Progenitor cell of endocrine pancreas (in vitro differentiated cells): ENCODE measurements around the gene BMS1. TPM values are rescaled to one million over a fixed set of nuclear protein-coding genes. Genes with fewer than 3 reads are reported as not detected.

Experiments used
- DNase-seq: peaks from one replicate; pipeline ENCODE4 v3.0.0; 2021; ENCODE audit warnings: low spot score; ENCODE audit not compliant: unreplicated experiment
- H3K27ac Mint-ChIP-seq: 2 replicates; pipeline ENCODE4 v1.8.0; 2021; ENCODE audit warnings: mild to moderate bottlenecking, moderate library complexity, mixed read lengths
- H3K27me3 Mint-ChIP-seq: 2 replicates; pipeline ENCODE4 v1.8.0; 2021; ENCODE audit warnings: mixed read lengths
- H3K36me3 Mint-ChIP-seq: 2 replicates; pipeline ENCODE4 v1.8.0; 2022; ENCODE audit warnings: mixed read lengths; ENCODE audit not compliant: insufficient read depth
- H3K4me1 Mint-ChIP-seq: 2 replicates; pipeline ENCODE4 v1.8.0; 2021; ENCODE audit warnings: low read depth, mixed read lengths
- H3K4me3 Mint-ChIP-seq: 2 replicates; pipeline ENCODE4 v1.8.0; 2021; ENCODE audit warnings: low read depth, mild to moderate bottlenecking, moderate library complexity, mixed read lengths
- H3K9me3 Mint-ChIP-seq: 2 replicates; pipeline ENCODE4 v1.8.0; 2021; ENCODE audit warnings: low read depth, mixed read lengths
- total RNA-seq: library from RNA; stranded (reverse); gene quantifications from 2 replicates; pipeline ENCODE4 v1.2.1, GENCODE V29; 2021
- TF ChIP-seq, protein P1 (sequence below): fragments of 200-600 bp; sonication (generic); IDR thresholded peaks from one replicate; pipeline ENCODE4 v1.5.0; 2021; ENCODE audit warnings: antibody characterized with exemption, mild to moderate bottlenecking; ENCODE audit not compliant: unreplicated experiment

Gene BMS1
- total RNA-seq, 1 donor from 2014 or later: 22.4 TPM

GRCh38 chr10:42744134-42744701 is 38.4 kb upstream of the BMS1 start:
- Mint-ChIP-seq H3K36me3 (peaks cover 4% of the 10 kb centered on the region), H3K27ac (no peak overlapping the region), H3K27me3 (peaks cover 2% of the 10 kb centered on the region), H3K9me3 (peaks cover 31% of the 10 kb centered on the region), H3K4me3 (no peak overlapping the region), H3K4me1 (no peaks in the 10 kb centered on the region)
- TF ChIP-seq, protein P1, sequence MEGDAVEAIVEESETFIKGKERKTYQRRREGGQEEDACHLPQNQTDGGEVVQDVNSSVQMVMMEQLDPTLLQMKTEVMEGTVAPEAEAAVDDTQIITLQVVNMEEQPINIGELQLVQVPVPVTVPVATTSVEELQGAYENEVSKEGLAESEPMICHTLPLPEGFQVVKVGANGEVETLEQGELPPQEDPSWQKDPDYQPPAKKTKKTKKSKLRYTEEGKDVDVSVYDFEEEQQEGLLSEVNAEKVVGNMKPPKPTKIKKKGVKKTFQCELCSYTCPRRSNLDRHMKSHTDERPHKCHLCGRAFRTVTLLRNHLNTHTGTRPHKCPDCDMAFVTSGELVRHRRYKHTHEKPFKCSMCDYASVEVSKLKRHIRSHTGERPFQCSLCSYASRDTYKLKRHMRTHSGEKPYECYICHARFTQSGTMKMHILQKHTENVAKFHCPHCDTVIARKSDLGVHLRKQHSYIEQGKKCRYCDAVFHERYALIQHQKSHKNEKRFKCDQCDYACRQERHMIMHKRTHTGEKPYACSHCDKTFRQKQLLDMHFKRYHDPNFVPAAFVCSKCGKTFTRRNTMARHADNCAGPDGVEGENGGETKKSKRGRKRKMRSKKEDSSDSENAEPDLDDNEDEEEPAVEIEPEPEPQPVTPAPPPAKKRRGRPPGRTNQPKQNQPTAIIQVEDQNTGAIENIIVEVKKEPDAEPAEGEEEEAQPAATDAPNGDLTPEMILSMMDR: no peak
- no peak for DNase-seq

- peak; percentile 78 for DNase-seq
- no peak overlapping the region for H3K27ac Mint-ChIP-seq
- peaks cover 69% of the 10 kb centered on the region for H3K27me3 Mint-ChIP-seq
- no peaks in the 10 kb centered on the region for H3K36me3 Mint-ChIP-seq
- peak overlapping the region; percentile 67 for H3K4me3 Mint-ChIP-seq
- peaks cover 3% of the 10 kb centered on the region for H3K9me3 Mint-ChIP-seq
- TF ChIP-seq, protein P1: peak; percentile 74
- H3K4me1 Mint-ChIP-seq: no peaks in the 10 kb centered on the region
These were observed 29.5 kb upstream of the BMS1 start for GRCh38 chr10:42753126-42753506.

- H3K27me3 Mint-ChIP-seq: peaks cover 72% of the 10 kb centered on the region
These were observed 29.0 kb upstream of the BMS1 start for GRCh38 chr10:42753507-42754154.

GRCh38 chr10:42754155-42755027 is 28.2 kb upstream of the BMS1 start:
- peak overlapping the region; percentile 39 for H3K27ac Mint-ChIP-seq

More at GRCh38 chr10:42753507-42754154, 29.0 kb upstream of the BMS1 start:
- Mint-ChIP-seq H3K36me3 (no peaks in the 10 kb centered on the region), H3K27ac (peak overlapping the region; percentile 39), H3K4me3 (peak overlapping the region; percentile 67), H3K9me3 (peaks cover under 1% of the 10 kb centered on the region), H3K4me1 (no peaks in the 10 kb centered on the region)
- no peak for DNase-seq
- TF ChIP-seq, protein P1: no peak

GRCh38 chr10:42755028-42755451 is 27.6 kb upstream of the BMS1 start:
- TF ChIP-seq, protein P1: peak; percentile 46
- Mint-ChIP-seq H3K27me3 (peaks cover 81% of the 10 kb centered on the region), H3K9me3 (no peaks in the 10 kb centered on the region), H3K4me3 (peak overlapping the region; percentile 7), H3K36me3 (no peaks in the 10 kb centered on the region), H3K4me1 (no peaks in the 10 kb centered on the region), H3K27ac (no peak overlapping the region)
- peak; percentile 15 for DNase-seq

More at GRCh38 chr10:42754155-42755027, 28.2 kb upstream of the BMS1 start:
- DNase-seq: peak; percentile 26
- no peaks in the 10 kb centered on the region for H3K36me3 Mint-ChIP-seq
- H3K4me3 Mint-ChIP-seq: peak overlapping the region; percentile 67
- no peaks in the 10 kb centered on the region for H3K4me1 Mint-ChIP-seq
- H3K9me3 Mint-ChIP-seq: no peaks in the 10 kb centered on the region
- peaks cover 78% of the 10 kb centered on the region for H3K27me3 Mint-ChIP-seq
- TF ChIP-seq, protein P1: no peak
